Large intestine (tissue), 3 donors: ENCODE measurements around the gene SWAP70. TPM values are rescaled to one million over a fixed set of nuclear protein-coding genes. Genes with fewer than 3 reads are reported as not detected.
"Not testable (repeated sequence)": the region's sequence is repeated elsewhere in the genome, so short reads cannot be mapped to it uniquely, and the experiment has no call there.

Source experiments
- DNase-seq, 2 donors: peaks; one replicate each; pipeline versions ENCODE4 v3.0.0 to v3.0.0-alpha.2; 2013
- H3K27ac ChIP-seq: one replicate; pipeline ENCODE4 v1.5.1; 2013; ENCODE audit warnings: low read length
- H3K27me3 ChIP-seq: 2 replicates; pipeline ENCODE4 v1.6.1; 2013; ENCODE audit warnings: low read length; ENCODE audit not compliant: control insufficient read depth, insufficient read depth
- H3K36me3 ChIP-seq: 2 replicates; pipeline ENCODE4 v1.6.1; 2013; ENCODE audit warnings: low read length; ENCODE audit not compliant: control insufficient read depth, insufficient read depth
- H3K4me1 ChIP-seq: one replicate; pipeline ENCODE4 v1.6.1; 2013; ENCODE audit warnings: low read length; ENCODE audit not compliant: control insufficient read depth, insufficient read depth
- H3K4me3 ChIP-seq: one replicate; pipeline ENCODE4 v1.5.1; 2013; ENCODE audit warnings: low read length
- H3K9me3 ChIP-seq: one replicate; pipeline ENCODE4 v1.6.1; 2013; ENCODE audit warnings: mild to moderate bottlenecking, low read depth, low read length, moderate library complexity; ENCODE audit not compliant: control insufficient read depth
- WGBS: methylation state at CpG from one replicate; pipeline ENCODE4 v1.1.5; 2013; ENCODE audit warnings: low lambda C conversion rate; ENCODE audit not compliant: insufficient coverage; 5-methylcytosine and 5-hydroxymethylcytosine counted together
- polyA plus RNA-seq: library from polyadenylated mRNA; unstranded; fragments of 120-200 nt; gene quantifications from one replicate; pipeline ENCODE4 v1.2.1, GENCODE V29; 2013

SWAP70 gene
- polyA plus RNA-seq, 1 donor, result 21.7 TPM

DNA sequence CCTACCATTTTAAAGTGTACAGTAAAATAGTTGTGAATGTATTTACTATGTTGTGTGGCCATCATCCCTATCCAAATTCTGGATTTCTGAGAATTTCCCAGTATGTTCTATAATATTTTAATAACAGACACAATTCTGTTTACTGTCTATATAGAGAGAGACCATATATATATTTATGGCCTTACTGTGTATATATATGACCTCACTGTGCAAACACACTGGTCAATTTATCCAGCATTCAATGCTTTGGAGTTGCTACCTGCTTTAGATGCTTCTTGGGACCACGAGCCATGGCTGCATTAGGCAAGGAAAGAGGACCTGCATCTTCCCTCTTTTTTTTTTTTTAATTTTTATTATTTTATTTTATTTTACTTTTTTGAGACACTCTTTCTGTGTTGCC, 40.2 kb downstream of the SWAP70 start:
- H3K36me3 ChIP-seq, result no peaks in the 10 kb centered on the region
- no peak overlapping the region for H3K4me3 ChIP-seq
- H3K27ac ChIP-seq, result no peak overlapping the region
- no peaks in the 10 kb centered on the region for H3K9me3 ChIP-seq
- no peak for DNase-seq
- H3K27me3 ChIP-seq, result no peaks in the 10 kb centered on the region
- WGBS, result 60% methylated on average over 1 of the region's 1 CpG
- no peaks in the 10 kb centered on the region for H3K4me1 ChIP-seq

DNA sequence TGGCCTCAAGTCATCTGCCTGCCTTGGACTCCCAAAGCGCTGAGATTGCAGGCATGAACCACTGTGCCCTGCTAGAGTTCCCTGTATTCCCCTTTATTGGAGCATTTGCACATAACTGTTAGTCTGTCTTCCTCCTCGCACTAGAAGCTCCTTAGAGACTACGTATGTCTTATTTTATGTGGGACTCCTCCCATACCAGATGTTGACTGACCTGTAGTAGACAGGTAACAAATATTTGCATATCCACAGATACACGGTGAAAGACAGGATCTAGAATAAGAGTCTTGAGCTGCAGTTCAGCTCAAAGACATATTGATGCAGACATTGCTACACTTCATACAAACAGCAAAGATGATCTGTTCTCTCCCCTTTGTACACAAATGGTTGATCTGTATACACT, 40.7 kb downstream of the SWAP70 start:
- no peaks in the 10 kb centered on the region for H3K4me1 ChIP-seq
- WGBS, result no CpG with 5 or more reads among the region's 4 CpGs
- H3K27ac ChIP-seq, result no peak overlapping the region

DNA sequence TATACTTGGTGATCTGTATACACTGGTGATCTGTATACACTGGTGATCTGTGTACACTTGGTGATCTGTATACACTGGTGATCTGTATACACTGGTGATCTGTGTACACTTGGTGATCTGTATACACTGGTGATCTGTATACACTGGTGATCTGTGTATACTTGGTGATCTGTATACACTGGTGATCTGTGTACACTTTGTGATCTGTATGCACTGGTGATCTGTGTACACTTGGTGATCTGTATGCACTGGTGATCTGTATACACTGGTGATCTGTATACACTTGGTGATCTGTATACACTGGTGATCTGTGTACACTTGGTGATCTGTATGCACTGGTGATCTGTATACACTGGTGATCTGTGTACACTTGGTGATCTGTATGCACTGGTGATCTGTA, 41.5 kb downstream of the SWAP70 start:
- DNase-seq, H3K27ac ChIP-seq: not testable (repeated sequence)

More for the DNA sequence above, 40.7 kb downstream of the SWAP70 start:
- no peaks in the 10 kb centered on the region for H3K9me3 ChIP-seq
- H3K27me3 ChIP-seq, result no peaks in the 10 kb centered on the region
- H3K4me3 ChIP-seq, result no peak overlapping the region
- no peaks in the 10 kb centered on the region for H3K36me3 ChIP-seq
- DNase-seq, result no peak

DNA sequence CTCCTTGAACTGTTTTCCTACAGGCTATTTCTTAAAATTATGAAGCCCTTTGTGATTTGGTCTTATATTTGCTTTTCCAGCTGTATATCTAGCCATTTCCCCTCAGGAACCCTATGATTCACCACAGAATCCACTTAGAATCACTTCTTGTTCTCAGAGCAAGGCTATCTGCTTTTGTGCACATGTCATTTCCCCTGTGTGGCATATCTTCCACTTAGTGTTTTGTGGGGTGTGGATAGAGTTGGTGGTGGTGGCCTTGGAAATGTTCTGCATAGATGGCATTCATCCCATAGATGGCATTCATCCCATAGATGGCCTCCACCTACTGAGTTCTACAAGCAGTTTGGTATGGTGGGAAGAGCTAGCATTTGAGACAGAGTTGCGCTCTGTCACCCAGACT, 44.7 kb downstream of the SWAP70 start:
- Histone ChIP-seq H3K4me3 (no peak overlapping the region), H3K9me3 (no peaks in the 10 kb centered on the region), H3K4me1 (no peaks in the 10 kb centered on the region), H3K36me3 (no peaks in the 10 kb centered on the region), H3K27me3 (no peaks in the 10 kb centered on the region), H3K27ac (no peak overlapping the region)
- no peak for DNase-seq
- WGBS, result no CpG with 5 or more reads among the region's 1 CpG

More for the DNA sequence above, 41.5 kb downstream of the SWAP70 start:
- not testable (repeated sequence) for H3K4me3 ChIP-seq, H3K4me1 ChIP-seq, H3K9me3 ChIP-seq, H3K36me3 ChIP-seq, H3K27me3 ChIP-seq

DNA sequence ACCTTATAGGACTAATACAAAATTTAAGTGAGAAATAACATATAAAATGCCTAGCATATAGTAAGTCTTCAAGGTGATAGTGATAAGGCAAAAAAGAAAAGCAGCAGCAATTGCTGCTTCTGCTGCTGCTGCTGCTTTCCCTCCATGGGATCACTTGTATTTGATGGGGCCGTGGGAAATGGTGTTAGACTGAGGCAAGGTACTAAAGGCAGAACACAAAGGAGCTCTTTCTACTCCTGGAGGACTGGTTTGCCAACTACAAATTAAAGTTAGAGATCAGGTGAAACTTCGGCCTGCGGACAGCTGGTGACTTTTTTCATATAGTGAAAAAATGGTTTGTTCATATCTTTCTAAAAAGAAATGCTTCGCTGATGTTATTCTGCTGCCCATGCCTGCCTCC, 46.3 kb downstream of the SWAP70 start:
- no peak for DNase-seq
- Histone ChIP-seq H3K4me3 (no peak overlapping the region), H3K27ac (no peak overlapping the region), H3K4me1 (no peaks in the 10 kb centered on the region), H3K9me3 (no peaks in the 10 kb centered on the region), H3K27me3 (no peaks in the 10 kb centered on the region), H3K36me3 (peaks cover 4% of the 10 kb centered on the region)
- 60% methylated on average over 1 of the region's 4 CpGs for WGBS

DNA sequence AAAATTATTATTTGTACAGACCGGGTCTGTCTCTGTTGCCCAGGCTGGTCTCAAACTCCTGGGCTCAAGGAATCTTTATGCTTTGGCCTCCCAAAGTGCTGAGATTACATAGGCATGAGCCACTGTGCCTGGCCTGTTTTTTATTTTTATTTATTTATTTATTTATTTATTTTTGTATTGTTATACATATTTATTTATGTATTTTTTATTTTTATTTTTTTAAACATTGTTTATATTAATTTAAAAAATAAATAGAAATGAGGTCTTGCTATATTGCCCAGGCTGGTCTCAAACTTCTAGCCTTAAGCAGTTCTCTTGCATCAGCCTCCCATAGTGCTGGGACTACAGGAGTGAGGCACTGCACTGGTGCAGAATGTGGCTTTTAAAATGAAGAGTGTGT, 47.0 kb downstream of the SWAP70 start:
- Histone ChIP-seq H3K27me3 (no peaks in the 10 kb centered on the region), H3K36me3 (peaks cover 10% of the 10 kb centered on the region), H3K27ac (no peak overlapping the region), H3K4me1 (no peaks in the 10 kb centered on the region), H3K4me3 (no peak overlapping the region), H3K9me3 (no peaks in the 10 kb centered on the region)
- no peak for DNase-seq
- no CpG with 5 or more reads among the region's 1 CpG for WGBS

DNA sequence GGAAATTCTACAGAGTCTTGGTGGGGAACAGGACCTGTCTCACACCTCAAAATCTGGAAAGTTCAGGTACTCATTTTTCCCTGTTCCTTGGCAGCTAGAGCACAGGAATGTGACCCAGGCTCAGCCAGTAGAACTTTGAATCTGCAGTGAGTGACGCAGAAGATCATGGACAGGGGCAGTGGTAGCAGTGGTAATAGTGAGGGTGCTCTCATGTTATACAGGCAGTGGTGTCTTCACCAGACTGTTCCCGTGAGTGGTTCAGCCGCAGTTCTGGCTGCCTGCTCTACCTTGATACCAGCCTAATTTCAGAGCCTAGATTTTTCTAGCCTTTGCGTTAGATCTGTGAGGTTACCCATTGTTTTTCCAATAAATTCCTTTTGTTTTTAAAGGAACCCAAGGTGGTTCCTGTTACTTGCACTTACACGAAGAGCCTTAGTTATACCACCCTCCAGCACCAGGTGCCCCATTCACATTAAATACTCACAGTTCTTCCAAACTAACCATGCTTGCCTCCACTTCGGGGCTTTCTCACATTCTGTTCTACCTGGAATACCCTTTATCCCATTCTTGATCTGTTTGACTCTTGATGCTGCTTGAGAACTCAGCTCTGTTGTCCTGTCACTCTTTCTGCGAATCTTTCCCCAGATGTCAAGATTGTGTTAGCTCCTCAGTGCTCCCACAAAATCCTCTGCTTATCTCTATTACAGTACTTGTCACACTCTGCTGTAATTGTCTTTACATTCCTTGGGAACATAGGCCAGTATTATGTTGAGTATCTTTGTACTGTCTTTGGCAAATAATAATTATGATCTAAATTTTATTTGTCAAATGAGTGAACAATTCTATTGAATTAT, 47.8 kb downstream of the SWAP70 start:
- WGBS, result 100% methylated on average over 1 of the region's 7 CpGs
- H3K9me3 ChIP-seq, result no peaks in the 10 kb centered on the region
- DNase-seq, result no peak
- H3K36me3 ChIP-seq, result peaks cover 13% of the 10 kb centered on the region
- no peaks in the 10 kb centered on the region for H3K27me3 ChIP-seq
- no peak overlapping the region for H3K4me3 ChIP-seq
- H3K4me1 ChIP-seq, result no peaks in the 10 kb centered on the region
- no peak overlapping the region for H3K27ac ChIP-seq

DNA sequence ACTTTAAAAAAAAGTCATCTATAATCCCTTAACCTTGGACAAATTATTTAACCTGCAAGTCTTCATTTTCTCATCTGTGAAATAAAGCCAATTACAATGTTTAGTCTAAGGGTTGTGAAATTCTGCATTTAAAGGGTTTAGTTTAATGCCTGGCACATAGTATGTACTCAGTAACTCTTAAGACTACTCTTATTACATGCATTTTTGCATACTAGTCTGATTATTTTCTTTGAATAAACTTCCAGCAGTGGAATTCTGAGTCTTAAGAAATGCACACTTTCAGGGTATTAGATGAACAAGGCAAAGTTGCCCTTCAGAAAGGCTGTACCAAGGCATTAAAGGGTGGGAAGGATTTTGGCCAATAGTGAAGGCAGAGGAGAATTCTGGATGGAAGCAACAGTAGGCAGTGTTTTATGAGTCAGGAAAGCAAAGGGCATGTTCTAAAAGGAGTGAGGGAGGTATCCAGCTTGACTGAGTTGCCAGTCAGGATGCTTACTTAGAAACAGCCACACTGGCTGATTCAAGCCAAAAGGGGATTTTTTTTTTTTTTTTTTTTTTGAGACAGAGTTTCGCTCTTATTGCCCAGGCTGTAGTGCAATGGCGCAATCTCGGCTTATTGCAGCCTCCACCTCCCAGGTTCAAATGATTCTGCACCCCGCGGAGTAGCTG, 50.5 kb downstream of the SWAP70 start:
- no peaks in the 10 kb centered on the region for H3K9me3 ChIP-seq
- no peak overlapping the region for H3K4me3 ChIP-seq
- H3K36me3 ChIP-seq, result peaks cover 13% of the 10 kb centered on the region
- DNase-seq, result no peak
- no CpG with 5 or more reads among the region's 5 CpGs for WGBS
- no peak overlapping the region for H3K27ac ChIP-seq
- peaks cover 10% of the 10 kb centered on the region for H3K4me1 ChIP-seq
- no peaks in the 10 kb centered on the region for H3K27me3 ChIP-seq

DNA sequence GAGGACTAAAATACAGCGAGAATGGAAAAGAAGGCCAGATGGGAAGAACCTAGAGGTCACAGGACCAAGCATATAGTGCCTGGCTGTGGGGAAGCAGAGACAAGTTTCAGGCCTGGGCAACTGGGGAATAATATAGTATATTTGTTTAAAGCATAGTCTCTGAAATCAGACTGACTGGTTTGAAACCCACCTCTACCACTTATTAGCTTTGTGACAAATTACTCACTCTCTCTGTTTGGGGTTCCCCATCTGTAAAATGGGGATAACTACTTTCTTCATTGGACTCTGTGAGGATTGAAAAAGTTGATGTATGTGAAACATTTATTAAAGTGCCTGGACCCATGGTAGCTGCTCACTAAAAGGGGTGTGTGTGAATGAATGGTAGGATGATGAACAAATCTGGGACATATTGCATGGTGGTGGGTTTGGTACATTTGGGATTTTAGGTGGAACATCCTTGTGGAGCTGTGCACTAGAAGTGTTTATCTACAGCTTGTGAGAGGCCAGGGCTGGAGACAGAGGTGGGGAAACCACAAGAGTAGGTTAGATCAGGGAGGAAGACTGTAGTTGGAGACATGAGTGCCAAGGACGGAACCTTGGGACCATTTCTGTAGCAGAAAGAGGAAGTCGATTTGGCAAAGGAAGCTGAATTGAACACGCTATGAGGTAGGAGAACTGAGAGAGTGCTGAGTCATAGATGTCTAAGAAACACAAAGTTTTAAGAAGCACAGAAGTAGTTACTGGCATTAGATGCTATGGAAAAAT, 52.6 kb downstream of the SWAP70 start:
- Histone ChIP-seq H3K4me1 (peaks cover 10% of the 10 kb centered on the region), H3K9me3 (no peaks in the 10 kb centered on the region), H3K36me3 (peaks cover 15% of the 10 kb centered on the region), H3K27me3 (no peaks in the 10 kb centered on the region), H3K4me3 (no peak overlapping the region), H3K27ac (no peak overlapping the region)
- 97% methylated on average over 4 of the region's 4 CpGs for WGBS
- DNase-seq, result no peak

DNA sequence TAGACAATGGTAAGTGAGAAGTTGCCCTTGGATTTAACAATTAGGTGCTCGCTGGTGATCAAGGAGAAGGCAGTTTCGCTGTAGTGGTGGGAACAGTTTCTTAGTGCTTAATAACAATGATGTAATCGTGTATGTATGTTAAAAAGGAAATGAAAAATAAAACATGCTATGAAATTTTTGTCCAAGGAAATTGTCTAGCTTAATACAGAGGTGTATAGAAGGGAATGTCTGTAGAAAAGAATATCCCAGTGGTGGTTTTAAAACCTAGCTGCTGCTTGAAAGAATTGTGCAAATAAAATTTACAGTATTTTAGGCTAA, 53.1 kb downstream of the SWAP70 start:
- Histone ChIP-seq H3K27me3 (no peaks in the 10 kb centered on the region), H3K4me1 (peaks cover 10% of the 10 kb centered on the region), H3K36me3 (peaks cover 15% of the 10 kb centered on the region), H3K4me3 (no peak overlapping the region), H3K27ac (no peak overlapping the region), H3K9me3 (no peaks in the 10 kb centered on the region)
- WGBS, result 92% methylated on average over 3 of the region's 3 CpGs
- no peak for DNase-seq
